ENCODE data around the gene KRT17. TPM values are rescaled to one million over a fixed set of nuclear protein-coding genes. Genes with fewer than 3 reads are reported as not detected.

KRT17 gene
- total RNA-seq, 1 donor from 2014 or later: 238 TPM

DNA sequence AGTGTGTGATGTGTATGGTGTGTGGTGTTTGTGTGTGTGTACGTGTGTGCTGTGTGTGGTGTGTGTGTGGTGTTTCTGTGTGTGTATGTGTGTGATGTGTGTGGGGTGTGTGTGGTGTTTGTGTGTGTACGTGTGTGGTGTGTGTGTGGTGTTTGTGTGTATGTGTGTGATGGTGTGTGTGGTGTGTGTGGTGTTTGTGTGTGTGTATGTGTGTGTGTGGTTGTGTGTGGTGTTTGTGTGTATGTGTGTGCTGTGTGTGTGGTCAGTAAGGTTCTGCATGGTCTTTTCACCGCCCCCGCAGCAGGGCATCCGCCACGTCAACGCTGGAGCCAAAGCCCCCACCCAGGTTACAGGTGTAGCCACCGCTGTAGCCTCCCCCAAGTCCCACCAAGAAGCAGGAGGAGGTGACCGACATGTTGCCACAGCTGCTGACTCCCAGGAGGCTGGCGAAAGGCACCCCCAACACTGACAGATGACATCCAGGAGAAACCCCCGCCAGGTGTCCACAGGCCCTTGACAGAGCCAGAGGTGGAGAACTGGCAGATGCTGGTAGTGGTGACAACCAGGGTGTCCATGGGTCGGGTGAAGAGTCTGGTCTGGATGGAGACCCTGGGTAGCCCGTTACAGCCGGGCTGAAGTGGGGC lies 9.3 kb upstream of the KRT17 start:
- no peak for DNase-seq (ENCODE audit: low spot score in 2 of 2, unreplicated experiment in 2 of 2)
- no peak overlapping the region for H3K4me3 Mint-ChIP-seq
- TF ChIP-seq, protein P1, sequence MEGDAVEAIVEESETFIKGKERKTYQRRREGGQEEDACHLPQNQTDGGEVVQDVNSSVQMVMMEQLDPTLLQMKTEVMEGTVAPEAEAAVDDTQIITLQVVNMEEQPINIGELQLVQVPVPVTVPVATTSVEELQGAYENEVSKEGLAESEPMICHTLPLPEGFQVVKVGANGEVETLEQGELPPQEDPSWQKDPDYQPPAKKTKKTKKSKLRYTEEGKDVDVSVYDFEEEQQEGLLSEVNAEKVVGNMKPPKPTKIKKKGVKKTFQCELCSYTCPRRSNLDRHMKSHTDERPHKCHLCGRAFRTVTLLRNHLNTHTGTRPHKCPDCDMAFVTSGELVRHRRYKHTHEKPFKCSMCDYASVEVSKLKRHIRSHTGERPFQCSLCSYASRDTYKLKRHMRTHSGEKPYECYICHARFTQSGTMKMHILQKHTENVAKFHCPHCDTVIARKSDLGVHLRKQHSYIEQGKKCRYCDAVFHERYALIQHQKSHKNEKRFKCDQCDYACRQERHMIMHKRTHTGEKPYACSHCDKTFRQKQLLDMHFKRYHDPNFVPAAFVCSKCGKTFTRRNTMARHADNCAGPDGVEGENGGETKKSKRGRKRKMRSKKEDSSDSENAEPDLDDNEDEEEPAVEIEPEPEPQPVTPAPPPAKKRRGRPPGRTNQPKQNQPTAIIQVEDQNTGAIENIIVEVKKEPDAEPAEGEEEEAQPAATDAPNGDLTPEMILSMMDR (IDR thresholded peaks at IDR 0.05; ENCODE audit: unreplicated experiment): no peak
- H3K27ac Mint-ChIP-seq: no peak overlapping the region
- peaks cover 19% of the 10 kb centered on the region for H3K4me1 Mint-ChIP-seq
- no peaks in the 10 kb centered on the region for H3K9me3 Mint-ChIP-seq
- H3K27me3 Mint-ChIP-seq (ENCODE audit: low read depth): no peaks in the 10 kb centered on the region
- H3K36me3 Mint-ChIP-seq: no peaks in the 10 kb centered on the region

DNA sequence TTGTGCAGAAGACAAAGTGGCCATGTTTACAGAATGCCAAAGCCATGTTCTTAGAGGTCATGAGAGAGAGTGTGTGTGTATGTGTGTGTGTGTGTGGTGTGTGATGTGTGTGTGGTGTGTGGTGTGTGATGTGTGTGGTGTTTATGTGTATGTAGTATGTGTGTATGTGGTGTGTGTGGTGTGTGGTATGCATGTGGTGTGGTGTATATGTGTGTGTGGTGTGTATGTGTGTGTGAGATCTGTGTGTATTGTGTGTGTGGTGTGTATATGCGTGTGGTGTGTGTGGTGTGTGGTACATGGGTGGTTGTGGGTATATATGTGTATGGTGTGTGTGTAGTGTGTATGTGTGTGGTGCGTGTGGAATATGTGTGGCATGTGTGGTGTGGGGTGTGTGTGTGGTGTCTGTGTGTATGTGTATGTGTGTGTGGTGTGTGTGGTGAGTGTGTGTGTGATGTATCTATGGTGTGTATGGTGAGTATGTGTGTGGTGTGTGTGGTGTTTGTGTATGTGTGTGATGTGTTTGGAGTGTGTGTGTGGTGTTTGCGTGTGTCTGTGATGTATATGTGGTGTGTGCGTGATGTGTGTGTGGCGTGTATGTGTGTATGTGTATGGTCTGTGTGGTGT lies 8.2 kb upstream of the KRT17 start:
- TF ChIP-seq, protein P1 (IDR thresholded peaks at IDR 0.05; ENCODE audit: unreplicated experiment): no peak
- H3K4me1 Mint-ChIP-seq: peaks cover 13% of the 10 kb centered on the region
- no peak for DNase-seq (ENCODE audit: low spot score in 2 of 2, unreplicated experiment in 2 of 2)
- H3K36me3 Mint-ChIP-seq: no peaks in the 10 kb centered on the region
- no peak overlapping the region for H3K27ac Mint-ChIP-seq
- H3K9me3 Mint-ChIP-seq: no peaks in the 10 kb centered on the region
- H3K27me3 Mint-ChIP-seq (ENCODE audit: low read depth): no peaks in the 10 kb centered on the region
- H3K4me3 Mint-ChIP-seq: no peak overlapping the region

DNA sequence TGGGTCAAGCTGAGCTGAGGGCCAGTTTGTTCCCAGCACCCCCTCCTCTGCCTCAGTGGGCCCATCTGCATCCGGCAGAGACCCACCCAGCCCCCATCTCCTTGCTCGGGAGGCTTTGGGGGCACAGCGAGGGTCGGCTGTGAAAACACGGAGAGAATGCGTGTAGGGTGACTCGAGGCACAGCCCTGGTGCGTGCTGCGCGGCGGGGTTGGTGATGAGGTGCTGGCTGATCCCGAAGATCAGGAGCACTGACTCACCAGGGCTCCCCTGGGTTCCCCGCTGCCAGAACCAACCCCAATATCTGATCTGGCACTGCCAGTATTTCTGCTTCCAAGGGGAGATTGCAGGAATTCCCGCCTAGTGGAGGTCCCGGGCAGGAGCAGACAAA lies 7.5 kb upstream of the KRT17 start:
- Mint-ChIP-seq H3K4me3 (no peak overlapping the region), H3K27ac (no peak overlapping the region), H3K27me3 (ENCODE audit: low read depth) (no peaks in the 10 kb centered on the region), H3K9me3 (no peaks in the 10 kb centered on the region), H3K36me3 (no peaks in the 10 kb centered on the region), H3K4me1 (peaks cover 13% of the 10 kb centered on the region)
- DNase-seq (ENCODE audit: low spot score in 2 of 2, unreplicated experiment in 2 of 2): no peak
- TF ChIP-seq, protein P1 (IDR thresholded peaks at IDR 0.05; ENCODE audit: unreplicated experiment): no peak

DNA sequence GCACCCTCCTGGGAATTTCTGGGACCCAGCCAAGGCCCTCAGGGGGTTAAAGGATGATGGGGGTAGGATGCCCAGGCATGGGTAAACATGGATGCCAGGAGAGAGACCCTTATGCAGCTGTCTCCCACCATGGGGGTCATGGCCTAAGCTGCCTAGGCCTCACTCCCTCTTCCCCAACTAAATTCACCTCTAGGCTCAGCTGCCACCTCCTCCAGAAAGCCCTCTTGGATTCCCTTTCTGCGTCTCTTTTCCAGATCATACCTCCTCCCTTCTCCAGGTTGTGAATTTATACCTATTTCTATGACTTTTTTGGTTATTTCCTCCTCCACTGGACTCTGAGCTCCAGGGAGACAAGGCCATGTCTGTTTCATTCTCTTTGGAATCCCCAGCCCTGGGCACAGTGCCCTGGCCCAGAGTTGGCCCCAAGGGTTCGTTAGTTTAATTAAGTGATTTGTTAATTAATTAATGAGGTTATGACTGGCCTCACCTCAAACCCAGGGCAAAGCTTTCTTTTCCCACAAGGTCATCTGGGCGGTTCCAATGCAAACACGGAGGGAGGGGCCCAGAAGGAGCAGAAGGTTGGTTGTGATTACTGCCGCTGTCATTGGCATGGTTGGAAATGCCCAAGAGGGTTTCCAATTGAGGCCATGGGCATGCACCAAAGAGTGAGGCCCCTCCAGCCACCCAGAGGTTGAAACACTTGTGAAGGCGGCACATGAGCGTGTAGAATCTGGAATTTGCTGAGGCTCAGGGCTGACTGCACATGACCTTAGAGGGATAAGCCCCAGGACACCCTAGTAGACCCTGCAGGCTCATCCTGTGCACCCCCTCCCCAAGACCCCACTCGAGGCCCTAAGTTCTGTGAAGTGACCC lies 6.9 kb upstream of the KRT17 start:
- H3K27me3 Mint-ChIP-seq (ENCODE audit: low read depth): no peaks in the 10 kb centered on the region
- no peak overlapping the region for H3K4me3 Mint-ChIP-seq
- no peaks in the 10 kb centered on the region for H3K36me3 Mint-ChIP-seq
- no peak overlapping the region for H3K27ac Mint-ChIP-seq
- H3K4me1 Mint-ChIP-seq: peaks cover 15% of the 10 kb centered on the region
- DNase-seq (ENCODE audit: low spot score in 2 of 2, unreplicated experiment in 2 of 2): no peak
- no peaks in the 10 kb centered on the region for H3K9me3 Mint-ChIP-seq
- TF ChIP-seq, protein P1 (IDR thresholded peaks at IDR 0.05; ENCODE audit: unreplicated experiment): no peak

DNA sequence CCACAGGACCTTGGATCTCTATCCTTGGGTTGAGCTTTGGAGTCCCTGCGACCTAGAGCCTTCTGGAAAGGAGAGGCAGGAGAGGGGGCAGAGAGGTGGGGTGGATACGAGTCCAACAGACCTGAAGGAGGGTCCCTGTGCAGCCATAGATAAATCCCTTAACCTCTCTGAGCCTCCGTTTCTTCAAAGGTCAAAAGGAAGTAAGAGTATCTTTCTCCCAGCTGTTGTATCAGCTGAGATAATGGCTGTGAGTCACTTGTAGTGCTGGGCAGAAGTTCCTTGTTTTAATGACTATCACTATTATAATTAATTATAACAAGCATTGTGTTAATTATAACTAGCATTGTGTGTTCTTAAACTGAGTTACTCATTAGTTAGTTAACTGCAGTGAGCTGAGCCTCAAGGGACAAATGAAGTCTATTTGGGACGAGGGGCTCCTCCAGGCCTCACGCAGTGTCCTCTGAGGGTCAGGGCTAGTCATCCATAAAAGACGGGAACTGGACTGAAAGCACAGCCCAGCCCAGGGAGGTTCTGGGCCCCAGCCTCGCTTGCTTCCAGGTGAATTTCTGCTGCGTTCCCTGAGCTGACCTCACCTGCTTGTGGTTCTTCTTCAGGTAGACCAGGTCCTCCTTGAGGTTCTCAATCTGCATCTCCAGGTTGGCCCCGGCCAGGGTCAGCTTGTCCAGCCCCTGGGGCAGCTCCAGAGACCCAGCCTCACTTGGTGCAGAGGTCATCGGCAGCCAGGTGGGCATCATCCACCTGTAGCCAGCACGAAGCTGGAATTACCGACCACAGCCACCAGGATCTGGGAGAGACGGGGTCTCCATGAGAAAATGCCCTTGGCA lies 5.7 kb upstream of the KRT17 start:
- Mint-ChIP-seq H3K27me3 (ENCODE audit: low read depth) (no peaks in the 10 kb centered on the region), H3K4me1 (peaks cover 17% of the 10 kb centered on the region), H3K36me3 (no peaks in the 10 kb centered on the region), H3K4me3 (no peak overlapping the region), H3K27ac (no peak overlapping the region), H3K9me3 (no peaks in the 10 kb centered on the region)
- no peak for DNase-seq (ENCODE audit: low spot score in 2 of 2, unreplicated experiment in 2 of 2)
- TF ChIP-seq, protein P1 (IDR thresholded peaks at IDR 0.05; ENCODE audit: unreplicated experiment): no peak

Data from mesothelial cell of epicardium (in vitro differentiated cells).